Activated CD8-positive, alpha-beta T cell treated with anti-CD3 and anti-CD28 coated beads, Interleukin-2, amount 10 ng/mL, durations not matched to agents 7 days and 5 days (primary cell): ENCODE measurements around the gene PDE4D. TPM values are rescaled to one million over a fixed set of nuclear protein-coding genes. Genes with fewer than 3 reads are reported as not detected.
"Not testable (repeated sequence)": the region's sequence is repeated elsewhere in the genome, so short reads cannot be mapped to it uniquely, and the experiment has no call there.

ENCODE experiments used
- ATAC-seq: fragments of 150-1000 bp; cut with Tn5 transposase; one replicate; pipeline ENCODE4 v1.10.0; 2021; ENCODE audit warnings: moderate library complexity
- CTCF ChIA-PET: fragments of 350-600 bp; sonication (Branson Sonifier 250); formaldehyde crosslinking; loops from one replicate; lab custom pipeline; 2021; ENCODE audit warnings: antibody characterized with exemption; lab: Charles Lee
- POLR2A ChIA-PET: fragments of 350-600 bp; sonication (Branson Sonifier 250); formaldehyde crosslinking; loops from one replicate; lab custom pipeline; 2021; ENCODE audit warnings: antibody characterized with exemption; lab: Charles Lee
- DNase-seq: peaks from one replicate; pipeline ENCODE4 v3.0.0-alpha.2; 2020
- H3K27ac Mint-ChIP-seq: one replicate; pipeline ENCODE4 v1.8.0; 2021; ENCODE audit warnings: mild to moderate bottlenecking, mixed read lengths
- H3K27me3 Mint-ChIP-seq: one replicate; pipeline ENCODE4 v1.8.0; 2021; ENCODE audit warnings: low read depth, mixed read lengths
- H3K36me3 Mint-ChIP-seq: one replicate; pipeline ENCODE4 v1.8.0; 2021; ENCODE audit warnings: low read depth, mixed read lengths
- H3K4me1 Mint-ChIP-seq: one replicate; pipeline ENCODE4 v1.8.0; 2021; ENCODE audit warnings: low read depth, mixed read lengths
- H3K4me3 Mint-ChIP-seq: one replicate; pipeline ENCODE4 v1.8.0; 2021; ENCODE audit warnings: mild to moderate bottlenecking, mixed read lengths
- H3K9me3 Mint-ChIP-seq: one replicate; pipeline ENCODE4 v1.8.0; 2022; ENCODE audit warnings: mixed read lengths; ENCODE audit not compliant: insufficient read depth
- total RNA-seq, 2 experiments: library from RNA; stranded (reverse); gene quantifications; one replicate each; pipeline ENCODE4 v1.2.3, GENCODE V29; 2021

Gene PDE4D
- total RNA-seq, 2 experiments from 2014 or later, result 65.4 to 70.7 TPM

DNA sequence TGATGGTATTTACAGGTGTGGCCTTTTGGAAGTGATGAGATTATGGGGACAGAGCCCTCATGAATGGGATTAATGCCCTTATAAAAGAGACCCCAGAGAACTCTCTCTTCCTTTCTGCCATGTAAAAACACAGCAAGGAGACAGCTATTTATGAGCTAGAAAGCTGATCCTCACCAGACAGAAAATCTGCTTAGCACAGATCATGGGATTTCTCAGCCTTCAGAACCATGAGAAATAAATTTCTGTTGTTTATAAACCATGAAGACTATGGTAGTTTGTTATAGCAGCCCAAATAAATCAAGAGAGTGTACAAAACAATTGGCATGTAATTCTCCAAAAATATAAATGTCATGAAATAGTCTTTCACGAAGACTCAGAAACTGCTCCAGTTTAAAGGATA lies 211.0 kb downstream of the PDE4D start:
- CTCF ChIA-PET, result interaction anchor here (1.0 to 1.5 kb wide), 2 partner anchors 9 to 10 kb away, joined by 3 read pairs; no protein-coding TSS in a partner anchor
- no peaks in the 10 kb centered on the region for H3K9me3 Mint-ChIP-seq

DNA sequence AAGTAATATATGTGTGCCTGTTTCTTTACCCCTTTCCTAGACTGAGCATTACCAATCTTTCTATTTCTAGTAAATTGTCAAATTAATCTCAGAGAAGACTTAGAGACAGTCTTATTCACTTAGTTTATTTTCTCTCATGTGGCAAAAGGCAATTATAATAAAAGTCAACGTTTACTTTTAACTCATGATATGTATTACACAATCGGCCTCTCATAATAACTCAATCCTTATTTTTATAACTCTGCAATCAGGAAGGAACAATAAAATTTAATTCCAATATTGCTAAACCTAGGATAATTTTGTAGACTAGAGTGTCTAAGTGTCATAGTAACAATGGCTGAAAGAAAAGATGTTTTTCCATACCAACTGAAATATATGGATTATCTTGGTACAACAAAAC lies 214.6 kb downstream of the PDE4D start:
- CTCF ChIA-PET, result no interaction called here
- Mint-ChIP-seq H3K4me3 (no peak overlapping the region), H3K27ac (no peak overlapping the region), H3K9me3 (no peaks in the 10 kb centered on the region), H3K27me3 (peaks cover 6% of the 10 kb centered on the region), H3K4me1 (no peaks in the 10 kb centered on the region), H3K36me3 (no peaks in the 10 kb centered on the region)
- no peak for DNase-seq
- ATAC-seq, result no peak
- POLR2A ChIA-PET, result no interaction called here

More for the DNA sequence above, 211.0 kb downstream of the PDE4D start:
- Mint-ChIP-seq H3K4me3 (no peak overlapping the region), H3K4me1 (no peaks in the 10 kb centered on the region), H3K36me3 (no peaks in the 10 kb centered on the region), H3K27ac (no peak overlapping the region), H3K27me3 (peaks cover 8% of the 10 kb centered on the region)
- no peak for ATAC-seq
- POLR2A ChIA-PET, result no interaction called here
- no peak for DNase-seq

DNA sequence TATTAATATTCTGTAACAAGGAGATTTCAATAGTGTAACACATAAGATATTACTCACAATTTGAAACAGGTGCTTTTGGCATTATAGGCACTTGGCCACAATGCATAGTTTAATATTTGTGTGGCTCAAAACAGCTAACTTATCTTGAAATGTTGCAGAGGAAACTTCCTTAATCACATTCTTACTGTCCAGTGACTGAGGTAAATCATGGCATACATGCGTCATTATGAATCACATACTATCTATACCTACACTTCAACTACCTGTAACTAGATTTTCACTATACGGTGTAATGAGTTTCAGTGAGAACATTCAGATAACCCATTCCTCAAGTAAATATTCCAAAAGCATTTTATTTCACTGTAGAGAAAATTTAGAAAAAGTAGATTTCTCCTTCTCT lies 218.8 kb downstream of the PDE4D start:
- ChIA-PET POLR2A (no interaction called here), CTCF (interaction anchor here (0.7 to 2.3 kb wide), 4 partner anchors 14 to 126 kb away, joined by 3 to 13 read pairs (median 4); no protein-coding TSS in a partner anchor)
- Mint-ChIP-seq H3K27me3 (peaks cover 8% of the 10 kb centered on the region), H3K36me3 (no peaks in the 10 kb centered on the region), H3K27ac (no peak overlapping the region), H3K9me3 (no peaks in the 10 kb centered on the region), H3K4me1 (no peaks in the 10 kb centered on the region), H3K4me3 (no peak overlapping the region)
- DNase-seq, result no peak
- ATAC-seq, result no peak

DNA sequence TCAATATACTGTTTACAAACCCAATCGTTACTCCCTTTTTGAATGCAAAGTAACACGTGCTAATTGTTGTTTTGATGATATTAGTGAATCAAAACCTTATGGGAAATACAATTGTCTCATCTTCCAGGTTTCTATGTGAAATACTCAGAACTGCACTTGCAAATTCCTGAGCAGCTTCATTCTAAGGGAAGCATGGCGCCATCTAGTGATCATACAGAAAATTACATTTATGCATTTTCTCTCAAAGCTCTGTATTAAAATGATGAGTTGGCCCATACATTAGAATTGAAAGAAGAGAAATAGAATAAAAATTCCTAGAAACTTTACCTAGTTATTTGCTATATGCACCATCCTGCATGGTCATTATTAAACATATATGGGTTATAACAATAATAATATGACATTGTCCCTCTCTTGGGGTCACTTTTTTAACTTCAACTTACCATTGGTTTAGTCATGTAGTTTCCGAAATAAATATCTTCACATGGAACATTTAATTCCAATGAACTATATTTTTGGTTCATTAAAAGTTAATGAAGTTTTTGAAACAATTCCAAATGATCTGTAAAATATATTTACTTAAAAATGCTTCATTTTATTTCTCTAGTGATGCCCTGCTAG lies 220.0 kb downstream of the PDE4D start:
- Mint-ChIP-seq H3K36me3 (no peaks in the 10 kb centered on the region), H3K4me1 (no peaks in the 10 kb centered on the region), H3K27me3 (peaks cover 8% of the 10 kb centered on the region), H3K27ac (no peak overlapping the region), H3K9me3 (no peaks in the 10 kb centered on the region), H3K4me3 (no peak overlapping the region)
- ATAC-seq (no peak), DNase-seq (no peak)
- POLR2A ChIA-PET, result no interaction called here
- CTCF ChIA-PET, result interaction anchor here (0.5 to 2.6 kb wide), 27 partner anchors 9 to 782 kb away, joined by 3 to 34 read pairs (median 3); no protein-coding TSS in a partner anchor

DNA sequence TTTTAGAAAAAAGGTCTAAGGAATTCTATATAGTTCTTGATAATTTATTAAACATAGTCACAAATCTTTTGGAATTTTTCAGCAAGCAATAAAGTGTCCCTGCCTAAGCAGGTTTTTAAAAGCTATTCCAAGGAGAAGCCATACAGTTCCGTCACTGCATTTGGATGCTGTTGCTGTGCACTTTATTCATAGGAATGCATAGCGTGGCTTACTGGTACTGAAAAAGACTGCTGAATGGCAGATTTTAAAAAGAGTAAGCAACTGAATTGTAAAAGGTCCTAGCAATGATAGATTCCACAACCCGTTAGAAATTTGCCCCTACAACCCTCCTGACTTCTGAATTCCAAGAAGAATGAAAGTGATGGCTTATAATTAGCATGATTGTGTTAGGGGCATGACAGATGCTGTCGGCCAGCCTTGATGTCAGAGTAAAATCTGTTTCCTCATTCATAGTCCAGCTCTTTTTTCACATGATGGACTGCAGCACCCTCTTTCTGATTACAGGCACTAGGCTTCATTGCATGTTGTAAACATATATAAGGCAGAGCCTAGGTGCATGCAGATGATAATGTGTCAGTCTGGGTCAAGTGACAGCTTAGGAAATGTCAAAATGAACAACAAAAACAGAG lies 227.0 kb downstream of the PDE4D start:
- no peak for DNase-seq
- Mint-ChIP-seq H3K36me3 (no peaks in the 10 kb centered on the region), H3K9me3 (no peaks in the 10 kb centered on the region), H3K4me1 (peaks cover 8% of the 10 kb centered on the region), H3K27ac (no peak overlapping the region), H3K27me3 (peaks cover 3% of the 10 kb centered on the region), H3K4me3 (no peak overlapping the region)
- CTCF ChIA-PET, result interaction anchor here (1.0 kb wide), 1 partner anchor 277 kb away, joined by 3 read pairs; no protein-coding TSS in a partner anchor
- ATAC-seq, result no peak
- POLR2A ChIA-PET, result no interaction called here

DNA sequence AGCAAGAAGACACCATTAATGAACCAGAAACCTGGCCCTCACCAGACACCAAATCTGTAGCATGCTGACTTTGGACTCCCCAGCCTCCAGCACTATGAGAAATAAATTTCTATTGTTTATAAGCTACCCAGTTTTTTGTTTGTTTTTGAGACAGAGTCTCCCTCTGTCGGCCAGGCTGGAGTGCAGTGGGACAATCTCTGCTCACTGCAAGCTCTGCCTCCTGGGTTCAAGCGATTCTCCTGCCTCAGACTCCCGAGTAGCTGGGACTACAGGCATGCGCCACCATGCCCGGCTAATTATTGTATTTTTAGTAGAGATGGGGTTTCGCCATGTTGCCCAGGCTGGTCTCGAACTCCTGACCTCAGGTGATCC lies 227.7 kb downstream of the PDE4D start:
- DNase-seq, H3K9me3 Mint-ChIP-seq, H3K4me3 Mint-ChIP-seq, H3K27me3 Mint-ChIP-seq, ATAC-seq, POLR2A ChIA-PET, H3K27ac Mint-ChIP-seq, H3K36me3 Mint-ChIP-seq: not testable (repeated sequence)
- H3K4me1 Mint-ChIP-seq, result peaks cover 11% of the 10 kb centered on the region
- CTCF ChIA-PET, result interaction anchor here (0.7 to 1.0 kb wide), 4 partner anchors 11 to 276 kb away, joined by 3 read pairs; no protein-coding TSS in a partner anchor

DNA sequence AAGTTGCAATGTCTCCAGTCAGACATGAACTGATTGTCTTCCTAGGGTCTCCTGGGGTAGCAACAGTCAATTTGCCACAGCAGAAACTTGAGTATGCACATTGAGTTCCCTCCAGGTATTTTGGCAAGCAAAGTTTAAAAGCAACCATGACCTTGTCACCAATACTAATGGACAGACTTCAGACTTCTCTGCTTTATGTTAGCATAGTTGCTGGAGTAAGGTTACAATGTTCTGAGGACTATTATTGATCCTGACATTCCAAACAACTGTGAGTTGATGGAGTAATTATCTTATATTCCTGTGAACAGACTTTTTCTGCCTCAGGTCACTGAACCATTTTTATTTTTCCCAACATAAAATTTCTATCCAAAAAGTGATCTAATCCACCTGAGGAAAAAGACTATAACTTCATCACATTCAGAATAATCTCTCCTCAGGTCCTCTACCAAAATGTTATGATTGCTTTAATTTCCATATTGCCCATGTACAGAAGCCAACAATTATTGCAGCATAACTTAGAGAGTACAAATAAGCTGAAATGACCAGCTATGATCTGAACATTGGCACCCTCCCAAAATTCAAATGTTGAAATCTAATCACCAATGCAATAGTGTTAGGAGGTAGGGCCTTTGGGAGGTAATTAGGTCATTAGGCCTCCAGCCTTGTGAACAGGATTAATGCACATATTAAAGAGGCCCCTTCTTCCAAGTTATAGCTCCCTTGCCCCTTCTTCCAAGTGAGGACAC lies 228.3 kb downstream of the PDE4D start:
- H3K27me3 Mint-ChIP-seq, result no peaks in the 10 kb centered on the region
- no peaks in the 10 kb centered on the region for H3K9me3 Mint-ChIP-seq
- no peak overlapping the region for H3K4me3 Mint-ChIP-seq
- ChIA-PET CTCF (interaction anchor here (0.7 to 1.9 kb wide), 6 partner anchors 8 to 276 kb away, joined by 3 to 12 read pairs (median 3); no protein-coding TSS in a partner anchor), POLR2A (no interaction called here)
- H3K4me1 Mint-ChIP-seq, result peaks cover 11% of the 10 kb centered on the region
- ATAC-seq (no peak), DNase-seq (no peak)
- no peaks in the 10 kb centered on the region for H3K36me3 Mint-ChIP-seq
- H3K27ac Mint-ChIP-seq, result no peak overlapping the region

DNA sequence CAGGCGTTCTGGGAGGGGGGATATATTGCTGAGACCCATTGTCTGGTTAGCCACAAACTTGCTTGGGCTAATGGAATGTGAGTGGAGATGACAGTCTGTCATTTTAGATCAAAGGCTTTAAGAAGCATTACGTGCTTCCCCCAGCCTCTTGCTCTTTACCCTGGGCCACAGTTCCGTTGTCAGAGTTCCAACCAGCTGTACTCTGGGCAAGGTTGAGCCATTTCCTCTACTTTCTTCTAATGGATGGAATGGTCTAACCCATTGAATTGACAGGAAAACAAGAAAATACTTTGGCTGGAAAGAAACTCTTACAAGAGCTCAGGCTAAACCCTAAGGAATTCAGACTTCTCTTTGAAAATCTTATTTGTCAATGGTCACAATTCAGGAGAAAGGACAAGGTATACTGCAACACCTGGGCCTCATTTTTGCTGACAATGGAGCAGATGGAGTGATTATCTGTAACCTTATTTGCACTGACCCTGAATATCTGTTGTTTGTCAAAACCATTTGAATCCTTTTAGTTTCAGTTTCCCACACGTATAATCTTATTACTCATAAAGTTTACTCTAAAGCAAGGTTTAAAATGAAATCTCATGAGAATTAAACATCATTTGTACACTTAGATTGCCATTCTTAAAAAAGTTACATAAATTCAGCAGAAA lies 231.4 kb downstream of the PDE4D start:
- no peaks in the 10 kb centered on the region for H3K9me3 Mint-ChIP-seq
- ChIA-PET POLR2A (no interaction called here), CTCF (interaction anchor here (1.4 to 3.0 kb wide), 2 partner anchors 11 to 13 kb away, joined by 4 to 18 read pairs; no protein-coding TSS in a partner anchor)
- no peaks in the 10 kb centered on the region for H3K27me3 Mint-ChIP-seq
- H3K36me3 Mint-ChIP-seq, result no peaks in the 10 kb centered on the region
- no peak overlapping the region for H3K27ac Mint-ChIP-seq
- DNase-seq, result no peak
- H3K4me3 Mint-ChIP-seq, result no peak overlapping the region
- H3K4me1 Mint-ChIP-seq, result peaks cover 11% of the 10 kb centered on the region
- no peak for ATAC-seq

DNA sequence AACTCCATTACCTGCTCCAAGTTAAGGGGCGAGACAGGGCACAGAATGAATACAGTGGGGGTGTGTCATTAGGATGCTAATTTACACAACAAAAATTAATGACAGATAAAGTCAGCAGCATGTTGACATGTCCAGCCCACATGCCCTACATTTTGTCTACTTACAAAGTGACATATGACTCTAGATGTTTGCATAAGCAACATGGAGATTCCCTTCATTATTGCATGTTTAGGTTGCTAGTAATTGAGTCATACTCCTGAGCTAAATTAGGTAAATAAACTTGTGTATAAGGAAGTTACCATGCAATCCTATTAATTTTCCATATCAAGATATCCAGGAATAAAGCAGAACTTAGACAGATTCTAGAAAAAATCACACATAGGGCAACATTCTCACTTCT lies 232.2 kb downstream of the PDE4D start:
- no peaks in the 10 kb centered on the region for H3K36me3 Mint-ChIP-seq
- H3K27ac Mint-ChIP-seq, result no peak overlapping the region
- H3K27me3 Mint-ChIP-seq, result no peaks in the 10 kb centered on the region
- CTCF ChIA-PET, result interaction anchor here (1.4 to 3.0 kb wide), 5 partner anchors 12 to 294 kb away, joined by 4 to 19 read pairs (median 5); no protein-coding TSS in a partner anchor
- ATAC-seq (no peak), DNase-seq (no peak)
- POLR2A ChIA-PET, result no interaction called here
- peaks cover 15% of the 10 kb centered on the region for H3K4me1 Mint-ChIP-seq
- H3K9me3 Mint-ChIP-seq, result no peaks in the 10 kb centered on the region
- H3K4me3 Mint-ChIP-seq, result no peak overlapping the region

DNA sequence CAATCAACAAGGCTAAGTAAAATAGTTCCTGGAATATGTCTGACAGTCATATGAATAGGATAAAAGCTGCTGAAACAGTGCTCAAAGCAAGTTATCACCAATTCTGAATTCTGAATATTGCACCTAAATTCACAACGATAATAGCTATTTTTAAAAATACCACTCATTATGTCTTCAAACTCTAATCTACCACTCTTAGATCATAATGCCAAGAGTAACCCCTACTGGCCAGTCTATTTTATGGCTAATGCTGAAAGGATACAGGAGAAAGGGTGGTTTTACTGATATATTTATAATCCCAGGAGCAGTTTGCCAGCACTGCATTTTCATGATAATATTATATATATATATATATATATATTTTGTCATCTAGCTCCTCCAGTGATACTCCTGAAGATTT lies 232.8 kb downstream of the PDE4D start:
- Mint-ChIP-seq H3K4me1 (peaks cover 20% of the 10 kb centered on the region), H3K27me3 (peaks cover 3% of the 10 kb centered on the region), H3K4me3 (no peak overlapping the region), H3K27ac (no peak overlapping the region), H3K36me3 (no peaks in the 10 kb centered on the region), H3K9me3 (no peaks in the 10 kb centered on the region)
- ATAC-seq (no peak), DNase-seq (no peak)
- ChIA-PET CTCF (interaction anchor here (1.4 to 3.0 kb wide), 8 partner anchors 12 to 472 kb away, joined by 4 to 19 read pairs (median 4); no protein-coding TSS in a partner anchor), POLR2A (no interaction called here)
